Stimulated activated CD4-positive, alpha-beta T cell treated with anti-CD3 and anti-CD28 coated beads, Interleukin-1b, Interleukin-23, amount 100 ng/mL, for 48 hours (primary cell): ENCODE results near the gene PI3.

ENCODE experiments used
- DNase-seq: peaks from one replicate; pipeline ENCODE4 v3.0.0-alpha.2; 2020

Gene PI3

DNA sequence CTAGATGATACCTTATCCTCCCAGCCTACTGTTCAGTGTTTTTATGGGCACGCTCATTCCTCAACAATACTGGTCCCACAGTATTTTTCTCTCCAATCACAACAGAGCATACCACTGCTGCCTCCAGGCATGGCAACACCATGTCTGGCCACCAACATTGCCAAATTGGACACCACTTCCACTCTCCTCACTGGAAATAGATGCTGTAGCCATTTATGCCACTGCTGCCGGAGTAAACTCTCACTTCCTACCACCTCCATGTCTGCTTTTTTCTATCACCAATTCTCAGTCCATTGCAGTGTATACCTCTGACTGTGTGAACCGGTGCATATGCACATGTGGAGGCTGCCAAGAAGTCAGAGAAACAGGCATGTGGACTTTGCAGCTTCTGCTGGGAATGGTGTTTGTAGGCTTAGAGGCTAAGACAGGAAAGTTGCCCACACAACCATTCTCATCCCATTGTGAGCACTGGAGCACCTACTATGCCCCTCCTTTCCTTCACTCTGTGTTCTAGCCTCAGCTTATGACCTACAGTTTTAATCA is 14.4 kb downstream of the PI3 start:
- no peak for DNase-seq

DNA sequence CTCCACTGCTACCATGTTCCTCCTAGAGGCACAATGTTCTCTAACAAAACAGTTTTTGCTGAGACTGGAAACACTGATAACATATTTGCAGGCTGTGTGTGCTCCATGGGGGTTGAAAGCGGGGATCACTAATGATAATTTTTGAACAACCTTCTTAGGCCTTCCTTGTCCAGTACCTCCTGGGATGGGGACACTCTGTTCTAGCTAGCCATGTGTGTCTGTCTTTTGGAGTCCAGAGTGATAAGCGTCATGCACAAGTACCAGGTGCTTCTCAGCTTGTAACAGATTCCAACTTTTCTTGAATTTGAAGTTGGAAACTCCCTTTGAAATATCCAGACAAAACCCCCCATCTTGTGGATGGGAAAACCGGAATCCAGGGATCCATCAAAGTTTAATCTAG is 15.2 kb downstream of the PI3 start:
- DNase-seq = no peak

DNA sequence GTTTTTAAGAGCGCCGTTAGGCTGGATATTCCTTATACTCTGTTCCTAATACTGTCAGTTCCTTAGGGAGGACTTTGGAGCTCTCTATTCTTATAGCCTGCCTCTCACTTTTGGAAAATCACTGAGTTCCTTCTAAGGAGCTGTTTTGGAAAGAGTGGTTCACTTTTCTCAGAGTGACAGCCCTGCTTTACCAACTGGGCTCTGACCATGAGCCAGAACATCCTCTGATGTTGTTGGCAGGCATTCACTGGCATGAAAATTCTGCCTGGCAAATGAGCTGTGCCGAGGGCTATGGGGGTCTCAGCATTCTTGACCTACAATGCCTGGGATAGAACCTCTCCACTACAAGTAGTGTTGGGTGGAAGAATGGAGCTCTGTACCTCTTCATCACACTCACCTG is 17.2 kb downstream of the PI3 start:
- DNase-seq = no peak

DNA sequence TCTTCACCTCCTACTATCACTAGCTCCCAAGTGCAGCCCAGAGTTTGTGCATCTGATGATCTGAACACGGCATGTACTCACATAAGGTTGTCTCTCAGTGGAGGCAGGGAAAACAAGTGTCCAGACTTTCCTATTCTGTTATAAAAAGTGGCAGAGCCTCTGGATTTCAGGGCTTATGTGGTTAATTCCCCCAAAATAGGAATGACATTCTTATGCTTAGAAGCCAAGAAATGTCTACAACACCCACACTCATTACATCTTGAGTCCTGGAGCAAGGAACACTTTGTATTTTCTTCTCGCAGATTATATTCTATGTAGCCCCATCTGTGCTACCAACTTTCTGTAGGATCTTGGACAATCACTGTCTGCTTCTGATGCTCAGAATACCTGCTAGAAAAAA is 18.6 kb downstream of the PI3 start:
- DNase-seq = no peak

DNA sequence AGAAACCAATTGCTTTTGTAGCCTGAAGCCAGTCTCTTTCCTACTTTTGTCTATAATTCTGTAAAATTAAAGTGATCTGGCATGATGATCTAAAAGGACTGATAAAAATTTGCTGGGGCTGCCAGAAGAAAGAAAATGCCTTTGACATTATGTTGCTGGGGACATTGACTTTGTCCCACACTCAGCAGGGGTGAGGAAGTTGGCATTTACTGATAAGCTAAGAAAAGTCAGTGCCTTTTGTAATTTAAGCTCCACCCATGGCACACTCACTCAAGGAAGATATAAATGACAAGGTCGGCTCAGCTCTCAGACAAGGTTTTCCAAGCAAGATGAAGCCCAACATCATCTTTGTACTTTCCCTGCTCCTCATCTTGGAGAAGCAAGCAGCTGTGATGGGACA is 32.0 kb downstream of the PI3 start, which contains the start of gene SEMG1:
SEMG1 (plus strand) TSS at position 309 of the 400 bp plus-strand sequence; CDS start at position 330, 21 bp downstream.
- no peak for DNase-seq

DNA sequence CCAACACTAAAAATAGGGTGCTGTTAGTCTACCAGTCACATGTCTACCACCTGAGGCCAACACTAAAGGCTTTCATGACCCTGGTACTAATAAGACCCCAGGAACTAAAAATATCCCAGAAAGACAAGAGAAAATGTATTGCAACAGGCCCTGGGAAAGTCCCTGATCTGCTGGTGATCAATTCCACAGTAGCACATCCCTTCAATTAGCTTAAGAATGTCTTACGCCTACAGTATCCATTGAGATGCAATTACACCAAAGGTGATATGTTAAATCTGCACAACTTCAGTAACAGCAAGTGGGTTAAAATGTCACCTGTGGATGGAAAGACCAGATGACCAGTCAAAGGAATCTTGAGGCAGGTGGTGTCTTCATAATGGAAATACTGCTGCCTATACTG is 35.2 kb downstream of the PI3 start:
- no peak for DNase-seq

DNA sequence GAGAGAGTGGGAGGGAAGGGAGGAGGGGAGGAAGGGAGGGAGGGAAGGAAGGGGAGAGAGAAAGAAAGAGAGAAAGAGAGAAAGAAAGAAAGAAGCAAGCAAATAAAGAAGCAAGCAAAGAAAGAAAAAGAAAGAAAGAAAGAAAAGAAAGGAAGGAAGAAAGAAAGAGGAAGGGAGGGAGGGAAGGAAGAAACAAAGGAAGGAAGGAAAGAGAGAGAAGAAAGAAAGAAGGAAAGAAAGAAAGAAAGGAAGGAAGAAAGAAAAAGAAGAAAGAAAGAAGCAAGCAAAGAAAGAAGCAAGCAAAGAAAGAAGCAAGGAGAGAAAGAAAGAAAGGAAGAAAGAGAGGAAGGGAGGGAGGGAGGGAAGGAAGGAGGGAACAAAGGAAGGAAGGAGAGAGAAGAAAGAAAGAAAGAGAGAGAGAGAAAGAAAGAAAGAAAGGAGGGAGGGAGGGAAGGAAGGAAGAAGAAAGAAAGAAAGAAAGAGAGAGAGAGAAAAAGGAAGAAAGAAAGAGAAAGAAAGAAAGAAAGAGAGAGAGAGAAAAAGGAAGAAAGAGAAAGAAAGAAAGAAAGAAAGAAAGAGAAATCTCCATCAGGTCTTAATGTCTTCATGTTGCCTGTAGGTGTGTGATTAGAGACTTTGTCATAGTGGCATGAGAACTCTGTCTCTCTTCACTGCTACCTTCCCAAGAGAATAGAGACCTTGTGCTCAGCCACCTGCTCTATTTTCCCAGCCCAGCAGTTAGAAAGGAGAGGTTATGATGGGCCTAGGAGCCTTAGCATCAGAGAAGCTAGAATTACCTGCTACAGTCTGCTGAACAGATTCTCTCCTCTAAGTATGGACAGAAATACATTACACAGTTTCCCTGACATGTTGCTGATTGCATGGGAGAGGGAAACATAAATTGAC is 37.1 kb downstream of the PI3 start:
- DNase-seq = no peak

DNA sequence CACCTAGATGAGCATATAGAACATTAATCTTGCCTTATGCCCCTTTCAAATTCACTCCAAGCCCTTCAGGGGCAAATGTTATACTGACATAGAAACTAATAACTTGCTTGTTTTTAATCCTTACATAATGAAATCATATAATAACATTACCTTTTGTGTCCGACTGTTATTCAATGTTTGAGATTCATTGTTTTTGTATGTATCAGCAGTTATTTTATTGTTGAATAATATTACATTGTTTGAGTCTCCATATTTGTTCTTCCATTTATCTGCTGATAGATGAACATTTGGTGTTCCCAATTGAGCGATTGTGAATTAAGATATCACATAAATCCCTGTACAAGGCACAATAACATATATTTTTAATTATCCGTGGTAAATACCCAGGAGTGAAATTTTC is 38.1 kb downstream of the PI3 start:
- no peak for DNase-seq

DNA sequence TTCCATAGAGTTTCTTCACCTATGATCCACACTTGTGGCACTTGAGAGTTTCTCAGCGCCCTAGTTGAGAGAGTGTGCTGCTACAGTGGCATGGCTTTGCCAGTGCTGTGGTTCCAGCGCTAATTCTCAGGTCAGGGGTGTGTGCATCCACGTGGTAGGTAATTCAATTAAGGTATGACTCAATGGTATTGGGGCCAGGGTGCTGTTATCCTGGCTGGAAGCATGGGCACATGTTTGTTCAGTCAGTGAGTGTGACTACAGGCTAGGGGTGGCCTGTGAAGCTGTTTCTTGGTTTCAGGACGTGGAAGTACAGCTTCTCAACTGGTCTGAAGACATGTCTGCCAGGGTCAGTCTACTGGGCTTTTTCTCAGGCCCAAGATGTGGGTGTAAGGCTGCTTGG is 43.4 kb downstream of the PI3 start:
- DNase-seq = no peak

DNA sequence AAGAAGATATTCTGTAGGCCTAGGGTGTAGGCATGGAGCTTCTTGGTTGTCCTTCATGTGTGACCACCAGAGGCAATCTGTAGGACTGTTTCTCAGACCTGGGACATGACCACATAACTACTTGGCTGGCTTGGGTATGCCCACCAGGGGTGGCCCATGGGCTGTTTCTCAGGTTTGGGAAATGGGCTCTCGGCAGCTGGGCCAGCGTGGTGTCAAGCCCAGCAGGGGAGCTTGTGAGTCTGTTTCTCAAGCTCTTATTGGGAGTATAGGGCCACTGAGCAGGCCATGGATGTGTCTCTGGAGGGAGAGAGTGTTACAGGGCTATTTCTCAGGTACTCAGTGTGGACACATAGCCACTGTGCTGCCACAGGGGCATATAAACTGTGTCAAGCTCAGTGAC is 43.9 kb downstream of the PI3 start:
- no peak for DNase-seq

DNA sequence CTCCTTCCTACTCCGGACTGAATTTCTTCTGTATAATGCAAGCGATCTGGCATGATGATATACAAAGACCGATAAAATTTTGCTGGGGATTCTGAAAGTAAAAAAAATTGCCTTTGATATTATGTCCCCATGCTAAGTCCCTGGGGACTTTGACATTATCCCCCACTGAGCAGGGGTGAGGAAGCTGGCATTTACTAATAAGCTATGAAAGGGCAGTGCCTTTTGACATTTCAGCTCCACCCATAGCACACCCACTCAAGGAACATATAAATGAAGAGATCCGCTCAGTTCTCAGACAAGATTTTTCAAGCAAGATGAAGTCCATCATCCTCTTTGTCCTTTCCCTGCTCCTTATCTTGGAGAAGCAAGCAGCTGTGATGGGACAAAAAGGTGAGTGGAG is 46.4 kb downstream of the PI3 start, which contains the start of gene SEMG2:
SEMG2 (plus strand) TSS at position 298 of the 400 bp plus-strand sequence; CDS start at position 315, 17 bp downstream.
- no peak for DNase-seq

DNA sequence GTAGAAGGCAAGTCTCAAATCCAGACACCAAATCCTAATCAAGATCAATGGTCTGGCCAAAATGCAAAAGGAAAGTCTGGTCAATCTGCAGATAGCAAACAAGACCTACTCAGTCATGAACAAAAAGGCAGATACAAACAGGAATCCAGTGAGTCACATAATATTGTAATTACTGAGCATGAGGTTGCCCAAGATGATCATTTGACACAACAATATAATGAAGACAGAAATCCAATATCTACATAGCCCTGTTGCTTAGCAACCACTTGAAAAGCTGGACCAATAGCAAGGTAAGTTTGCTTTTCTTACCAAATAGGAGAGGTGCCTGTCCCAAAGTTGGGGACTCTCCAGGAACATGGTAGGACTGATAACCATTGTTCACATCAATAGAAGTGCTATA is 48.4 kb downstream of the PI3 start:
- no peak for DNase-seq
